ENCODE data around the gene PCDHGA8.

Gene PCDHGA8

GRCh38 chr5:141434006-141434405 is 41.6 kb downstream of the PCDHGA8 start:
- no peak for DNase-seq

GRCh38 chr5:141437221-141437620 is 44.8 kb downstream of the PCDHGA8 start:
- DNase-seq: no peak

DNA sequence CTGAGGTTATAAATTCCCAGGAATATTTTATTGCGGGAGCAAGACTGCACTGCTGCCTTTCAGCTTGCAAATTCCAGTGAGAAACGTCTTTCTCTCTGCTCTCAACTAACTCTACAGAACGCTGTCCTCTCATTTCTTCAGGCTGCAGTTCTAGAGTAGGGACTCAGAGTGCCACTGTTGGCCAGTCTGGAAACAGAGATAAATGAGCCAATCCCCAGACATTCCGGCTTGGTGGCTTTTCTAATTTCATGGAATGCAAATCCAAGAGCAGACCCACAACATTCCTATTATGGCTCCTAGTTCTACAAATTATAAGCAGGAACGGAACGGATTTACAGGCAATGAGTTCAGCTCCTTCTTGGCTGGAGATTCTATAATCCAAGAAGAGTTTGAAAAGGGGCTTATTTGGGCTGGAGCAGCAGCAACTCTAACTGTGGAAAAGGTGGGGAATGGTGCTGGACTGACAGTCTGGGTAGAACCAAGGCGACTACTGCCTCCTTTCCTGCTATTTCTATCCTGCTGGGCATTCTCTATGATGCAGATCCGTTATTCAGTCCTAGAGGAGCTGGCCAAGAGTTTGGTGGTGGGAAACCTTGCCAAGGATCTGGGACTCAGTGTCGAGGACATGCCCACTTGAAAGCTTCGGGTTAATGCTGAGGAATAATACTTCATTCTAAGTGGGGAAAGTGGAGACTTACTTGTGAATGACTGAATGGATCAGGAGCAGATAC is 47.1 kb downstream of the PCDHGA8 start:
- DNase-seq: no peak

- DNase-seq: no peak
Measured at GRCh38 chr5:141440341-141440740, 47.9 kb downstream of the PCDHGA8 start.

GRCh38 chr5:141441571-141442170 is 49.2 kb downstream of the PCDHGA8 start:
- no peak for DNase-seq
